Vagina (tissue), 2 donors: ENCODE results near the gene BIRC5. TPM values are rescaled to one million over a fixed set of nuclear protein-coding genes. Genes with fewer than 3 reads are reported as not detected.

Source experiments
- DNase-seq, 2 donors: peaks; one replicate each; pipeline ENCODE4 v3.0.0-alpha.2; 2017; ENCODE audit errors: extremely low spot score in 2 of 2
- H3K27ac ChIP-seq: fragments of 200-600 bp; sonication (generic); one replicate; pipeline ENCODE4 v1.5.1; 2019
- H3K27me3 ChIP-seq: fragments of 200-600 bp; sonication (generic); one replicate; pipeline ENCODE4 v1.5.1; 2019
- H3K36me3 ChIP-seq, 2 donors: fragments of 200-600 bp; sonication (generic); one replicate each; pipeline ENCODE4 v1.5.1; 2017 to 2019
- H3K4me1 ChIP-seq: fragments of 200-600 bp; sonication (generic); one replicate; pipeline ENCODE4 v1.5.1; 2019
- H3K4me3 ChIP-seq, 2 donors: fragments of 200-600 bp; sonication (generic); 1 replicate in 1 of 2; 2 replicates in 1 of 2; pipeline ENCODE4 v1.5.1; 2016 to 2019
- H3K9me3 ChIP-seq: fragments of 200-600 bp; sonication (generic); one replicate; pipeline ENCODE4 v1.5.1; 2019
- POLR2A ChIP-seq, 2 donors: fragments of 450-650 bp; IDR thresholded peaks; one replicate each; pipeline ENCODE4 v1.6.1; 2017; ENCODE audit warnings: antibody characterized with exemption in 2 of 2, mild to moderate bottlenecking in 2 of 2, moderate library complexity in 2 of 2
- POLR2AphosphoS5 ChIP-seq, 2 donors: sonication (generic); formaldehyde crosslinking; IDR thresholded peaks; one replicate each; pipeline ENCODE4 v1.9.0; 2017; ENCODE audit warnings: antibody characterized with exemption in 2 of 2, mild to moderate bottlenecking in 2 of 2, low read depth in 1 of 2; ENCODE audit not compliant: insufficient read depth in 1 of 2
- intact Hi-C: fragments of 100-400 bp; cut with DNase I; formaldehyde crosslinking; loops from one replicate; pipeline ENCODE4 v1.15.1; 2023
- total RNA-seq: library from RNA; depleted of rRNA; stranded (reverse); fragments of >200 nt; gene quantifications from one replicate; pipeline ENCODE4 v1.2.3, GENCODE V29; 2016
- TF ChIP-seq, protein P1 (sequence below), 3 experiments: fragments of 450-650 bp in 2 of 3; fragments of 200-600 bp in 1 of 3; sonication (generic) in 1 of 3; IDR thresholded peaks; one replicate each; pipeline ENCODE4 v1.5.1; 2017 to 2019; ENCODE audit warnings: antibody characterized with exemption in 3 of 3, mild to moderate bottlenecking in 2 of 3, moderate library complexity in 2 of 3

BIRC5 gene
- total RNA-seq, 1 donor from 2014 or later, result 3.4 TPM

DNA sequence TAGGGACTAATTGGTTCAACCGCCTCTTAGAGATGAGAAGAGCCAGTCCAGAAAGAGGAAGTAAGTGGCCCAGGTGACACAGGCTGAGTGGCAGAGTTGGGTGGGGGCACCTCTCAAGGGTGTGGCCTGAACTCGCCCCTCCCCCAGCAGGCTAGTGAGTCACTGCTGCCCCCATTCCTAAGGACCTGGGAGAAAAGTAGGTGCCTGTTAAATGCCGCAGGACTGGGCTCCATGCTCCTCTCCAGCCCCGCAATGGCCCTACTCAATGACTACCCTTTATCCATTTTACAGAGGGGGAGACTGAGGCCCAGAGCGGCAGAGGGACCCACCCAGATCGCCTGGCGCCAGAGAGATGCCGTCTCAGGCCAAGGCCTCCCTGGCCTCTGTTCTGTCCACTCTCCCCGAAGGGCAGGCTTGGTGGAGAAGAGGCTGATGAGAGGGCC lies 25.5 kb downstream of the BIRC5 start:
- Histone ChIP-seq H3K4me3 (no peak overlapping the region), H3K4me1 (no peaks in the 10 kb centered on the region), H3K9me3 (no peaks in the 10 kb centered on the region), H3K27me3 (no peaks in the 10 kb centered on the region), H3K36me3 (no peaks in the 10 kb centered on the region), H3K27ac (no peak overlapping the region)
- DNase-seq, result no peak
- TF ChIP-seq, protein P1, sequence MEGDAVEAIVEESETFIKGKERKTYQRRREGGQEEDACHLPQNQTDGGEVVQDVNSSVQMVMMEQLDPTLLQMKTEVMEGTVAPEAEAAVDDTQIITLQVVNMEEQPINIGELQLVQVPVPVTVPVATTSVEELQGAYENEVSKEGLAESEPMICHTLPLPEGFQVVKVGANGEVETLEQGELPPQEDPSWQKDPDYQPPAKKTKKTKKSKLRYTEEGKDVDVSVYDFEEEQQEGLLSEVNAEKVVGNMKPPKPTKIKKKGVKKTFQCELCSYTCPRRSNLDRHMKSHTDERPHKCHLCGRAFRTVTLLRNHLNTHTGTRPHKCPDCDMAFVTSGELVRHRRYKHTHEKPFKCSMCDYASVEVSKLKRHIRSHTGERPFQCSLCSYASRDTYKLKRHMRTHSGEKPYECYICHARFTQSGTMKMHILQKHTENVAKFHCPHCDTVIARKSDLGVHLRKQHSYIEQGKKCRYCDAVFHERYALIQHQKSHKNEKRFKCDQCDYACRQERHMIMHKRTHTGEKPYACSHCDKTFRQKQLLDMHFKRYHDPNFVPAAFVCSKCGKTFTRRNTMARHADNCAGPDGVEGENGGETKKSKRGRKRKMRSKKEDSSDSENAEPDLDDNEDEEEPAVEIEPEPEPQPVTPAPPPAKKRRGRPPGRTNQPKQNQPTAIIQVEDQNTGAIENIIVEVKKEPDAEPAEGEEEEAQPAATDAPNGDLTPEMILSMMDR (IDR thresholded peaks at IDR 0.05), result no peak
- intact Hi-C loops, result no loop called here

DNA sequence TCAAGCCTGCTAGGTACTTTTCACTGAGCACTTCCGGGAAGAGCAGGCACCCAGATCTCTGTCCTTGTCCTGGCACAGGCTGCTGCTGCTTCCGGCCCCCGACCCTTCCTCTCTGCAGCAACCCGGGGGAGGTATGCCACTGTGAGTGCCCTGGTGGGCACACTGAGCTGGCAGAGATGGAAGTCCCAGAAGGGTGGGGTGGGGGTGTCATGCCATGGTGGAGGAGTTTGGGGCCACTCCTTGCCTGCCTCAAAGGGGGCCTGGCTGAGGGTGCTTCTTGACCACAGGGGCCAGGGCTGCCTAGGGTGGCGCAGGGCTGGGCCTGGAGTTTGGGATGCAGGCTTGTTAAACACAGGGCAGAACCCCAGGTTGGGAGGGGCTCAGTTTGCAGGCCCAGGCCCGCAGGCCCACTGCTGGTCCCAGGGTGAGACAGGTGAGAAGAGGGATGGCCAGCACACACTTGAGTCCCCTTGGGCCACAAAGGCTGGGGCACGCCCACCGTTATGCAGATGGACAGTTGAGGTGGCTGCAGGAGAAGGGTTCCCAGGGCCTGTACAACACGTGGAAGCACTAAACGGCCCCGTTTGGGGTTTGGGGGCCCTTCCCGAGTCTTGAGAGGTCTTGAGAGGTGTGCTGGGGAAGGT lies 26.1 kb downstream of the BIRC5 start:
- H3K27ac ChIP-seq, result no peak overlapping the region
- no peaks in the 10 kb centered on the region for H3K36me3 ChIP-seq
- H3K9me3 ChIP-seq, result no peaks in the 10 kb centered on the region
- TF ChIP-seq, protein P1 (IDR thresholded peaks at IDR 0.05), result no peak
- TF ChIP-seq POLR2A (IDR thresholded peaks at IDR 0.05) (no peak), POLR2AphosphoS5 (IDR thresholded peaks at IDR 0.05; ENCODE audit: insufficient read depth in 1 of 2, low read depth in 1 of 2) (no peak)
- H3K27me3 ChIP-seq, result no peaks in the 10 kb centered on the region
- intact Hi-C loops, result no loop called here
- H3K4me3 ChIP-seq, result no peak overlapping the region
- no peaks in the 10 kb centered on the region for H3K4me1 ChIP-seq
- DNase-seq, result no peak

DNA sequence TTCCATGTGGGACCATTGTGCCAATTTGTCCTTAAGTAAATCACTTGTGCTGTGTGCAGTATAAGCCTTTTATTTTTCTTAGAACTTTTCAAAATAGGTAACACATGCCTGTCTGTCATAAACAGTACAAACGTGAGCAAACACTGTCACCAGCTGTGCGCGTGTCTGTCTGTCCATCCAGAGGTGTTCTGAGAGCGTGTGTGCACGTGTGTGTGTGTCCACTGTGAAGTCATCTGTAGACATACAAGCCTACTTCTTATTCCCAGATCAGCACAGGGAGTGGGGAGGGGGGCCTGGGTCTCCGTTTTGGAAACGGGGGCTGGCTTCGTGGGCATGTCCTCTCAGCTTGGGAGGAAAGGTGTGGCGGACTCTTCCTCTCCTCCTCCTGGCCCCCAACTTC lies 26.8 kb downstream of the BIRC5 start:
- TF ChIP-seq POLR2AphosphoS5 (IDR thresholded peaks at IDR 0.05; ENCODE audit: insufficient read depth in 1 of 2, low read depth in 1 of 2) (no peak), POLR2A (IDR thresholded peaks at IDR 0.05) (no peak)
- TF ChIP-seq, protein P1 (IDR thresholded peaks at IDR 0.05), result no peak
- no peak for DNase-seq
- H3K36me3 ChIP-seq, result no peaks in the 10 kb centered on the region
- no peak overlapping the region for H3K27ac ChIP-seq
- intact Hi-C loops, result no loop called here
- no peaks in the 10 kb centered on the region for H3K27me3 ChIP-seq
- H3K4me3 ChIP-seq, result no peak overlapping the region
- no peaks in the 10 kb centered on the region for H3K4me1 ChIP-seq
- no peaks in the 10 kb centered on the region for H3K9me3 ChIP-seq

DNA sequence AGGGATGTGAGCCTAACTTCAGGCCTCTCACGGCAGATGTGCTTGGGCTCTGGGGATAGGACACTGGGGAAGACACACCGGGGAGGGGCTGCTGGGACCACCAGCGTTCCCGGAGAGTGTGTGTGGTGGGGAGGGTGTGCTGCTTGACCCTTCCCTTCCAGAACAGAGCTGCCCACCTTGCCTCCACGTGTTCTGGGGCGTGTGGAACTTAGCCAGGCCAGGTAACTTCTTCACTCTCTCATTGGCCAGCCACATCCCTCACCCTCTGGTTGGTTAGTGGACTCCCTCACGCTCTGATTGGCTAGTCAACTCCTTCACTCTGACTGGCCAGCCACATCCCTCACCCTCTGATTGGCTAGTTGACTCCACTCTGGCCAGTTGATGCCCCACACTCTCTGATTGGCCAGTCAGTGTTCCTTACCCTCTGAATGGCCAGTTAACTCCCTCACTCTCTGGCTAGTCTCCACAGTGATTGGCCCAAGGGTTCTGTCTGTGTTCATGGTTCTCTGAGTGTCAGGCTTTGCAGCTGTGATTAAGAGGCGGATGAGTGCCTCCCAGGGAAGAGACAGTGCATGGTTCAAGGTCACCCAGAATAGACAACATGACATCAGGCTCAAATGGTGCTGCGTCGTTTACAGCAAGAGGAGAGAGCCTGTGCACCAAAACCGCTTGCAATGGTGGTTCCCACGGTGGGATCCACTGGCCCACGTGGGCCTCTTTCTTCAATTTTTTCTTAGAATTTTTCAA lies 27.4 kb downstream of the BIRC5 start:
- no peak overlapping the region for H3K27ac ChIP-seq
- H3K27me3 ChIP-seq, result no peaks in the 10 kb centered on the region
- intact Hi-C loops, result no loop called here
- no peak for DNase-seq
- H3K4me1 ChIP-seq, result no peaks in the 10 kb centered on the region
- TF ChIP-seq POLR2A (IDR thresholded peaks at IDR 0.05) (no peak), POLR2AphosphoS5 (IDR thresholded peaks at IDR 0.05; ENCODE audit: insufficient read depth in 1 of 2, low read depth in 1 of 2) (no peak)
- TF ChIP-seq, protein P1 (IDR thresholded peaks at IDR 0.05), result no peak
- H3K36me3 ChIP-seq, result no peaks in the 10 kb centered on the region
- no peaks in the 10 kb centered on the region for H3K9me3 ChIP-seq
- H3K4me3 ChIP-seq, result no peak overlapping the region
